ENCODE measurements around the gene UROC1. TPM values are rescaled to one million over a fixed set of nuclear protein-coding genes. Genes with fewer than 3 reads are reported as not detected.

UROC1 gene
- total and polyA plus RNA-seq, 2 of the 4 experiments (the other 2 are of a cell fraction): not detected

DNA sequence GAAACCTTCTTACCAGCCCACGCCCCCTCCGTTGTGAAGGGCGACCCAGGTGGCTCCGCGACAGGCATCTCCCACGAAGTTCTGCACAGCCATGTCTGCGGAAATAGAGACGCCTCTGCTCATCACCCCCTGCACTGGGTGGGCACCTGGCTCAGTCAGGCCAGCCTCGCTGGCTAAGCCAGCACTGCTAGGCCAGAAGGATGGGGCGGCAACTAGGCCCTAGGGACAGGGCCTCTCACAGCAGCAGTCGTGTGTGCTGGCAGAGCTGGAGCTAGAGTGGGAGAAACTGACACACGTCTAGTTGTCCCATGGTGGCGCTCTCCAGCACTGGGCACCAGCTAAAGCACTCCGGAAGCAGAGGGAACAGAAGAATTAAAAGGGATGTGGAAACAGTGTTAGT, 29.4 kb downstream of the UROC1 start:
- Histone ChIP-seq H4K5ac (ENCODE audit: low read depth, low read length) (no peak overlapping the region), H3K14ac (replicated peaks; ENCODE audit: low read depth, low read length) (no peak overlapping the region), H2BK15ac (ENCODE audit: low read depth, low read length) (no peak overlapping the region), H3K23ac (ENCODE audit: low read depth, low read length) (no peak overlapping the region), H4K20me1 (ENCODE audit: insufficient read depth, low read length) (no peaks in the 10 kb centered on the region), H3K27ac (ENCODE audit: insufficient read depth, low read length) (no peak overlapping the region), H2AFZ (replicated peaks; ENCODE audit: low read length, poor library complexity) (no peak overlapping the region), H2AK5ac (ENCODE audit: low read depth, low read length) (no peak overlapping the region), H3K9ac (ENCODE audit: low read depth, low read length) (no peak overlapping the region), H3K56ac (ENCODE audit: extremely low read depth, insufficient read depth, low read length) (no peak overlapping the region), H2BK5ac (ENCODE audit: low read depth, low read length, poor library complexity, severe bottlenecking) (no peak overlapping the region), H3K4me1 (ENCODE audit: control insufficient read depth, insufficient read depth, low read length) (no peaks in the 10 kb centered on the region), H3K4ac (ENCODE audit: low read depth, low read length) (no peak overlapping the region), H3K79me1 (ENCODE audit: low read depth in 1 of 2, low read length in 2 of 2) (no peaks in the 10 kb centered on the region), H3K9me1 (ENCODE audit: insufficient read depth, low read length) (no peaks in the 10 kb centered on the region), H3K36me3 (ENCODE audit: control insufficient read depth, insufficient read depth, low read length) (no peaks in the 10 kb centered on the region), H3K4me2 (ENCODE audit: low read depth, low read length) (no peak overlapping the region), H4K91ac (ENCODE audit: insufficient read depth, low read depth, low read length) (no peak overlapping the region), H2BK20ac (ENCODE audit: low read depth, low read length) (no peak overlapping the region), H3K27me3 (ENCODE audit: control insufficient read depth, insufficient read depth, low read length) (peaks cover 19% of the 10 kb centered on the region; the same call in 1 of the 2 replicates), H2AK9ac (replicated peaks; ENCODE audit: low read depth, low read length, poor library complexity) (no peak overlapping the region), H2BK120ac (ENCODE audit: low read depth, low read length) (no peak overlapping the region), H3K9me3 (ENCODE audit: control insufficient read depth, insufficient read depth, low read length) (no peaks in the 10 kb centered on the region), H3K18ac (ENCODE audit: low read depth, low read length) (no peak overlapping the region), H4K8ac (ENCODE audit: low read depth in 2 of 2, low read length in 2 of 2) (no peak overlapping the region), H3K4me3 (ENCODE audit: insufficient read depth, low read depth, low read length) (no peak overlapping the region)
- intact Hi-C loops (cut with micrococcal nuclease): no loop called here
- WGBS, 2 experiments (ENCODE audit: extremely low coverage in 2 of 2, insufficient read length in 1 of 2): 87% methylated on average over 9 of the region's 14 CpGs; no CpG with 5 or more reads in 1 of the 2 experiments
- no TSS peak for BruUV-seq (replicated peaks)
- TF ChIP-seq POLR2A (IDR thresholded peaks at IDR 0.05; ENCODE audit: low read depth, low read length) (no peak), BHLHE40 (IDR thresholded peaks at IDR 0.05; ENCODE audit: low read depth, low read length) (no peak), SMC3 (IDR thresholded peaks at IDR 0.05; ENCODE audit: low read depth, low read length) (no peak), MAZ (IDR thresholded peaks at IDR 0.05; ENCODE audit: borderline replicate concordance, low read depth, low read length) (no peak)
- TF ChIP-seq, protein P1, sequence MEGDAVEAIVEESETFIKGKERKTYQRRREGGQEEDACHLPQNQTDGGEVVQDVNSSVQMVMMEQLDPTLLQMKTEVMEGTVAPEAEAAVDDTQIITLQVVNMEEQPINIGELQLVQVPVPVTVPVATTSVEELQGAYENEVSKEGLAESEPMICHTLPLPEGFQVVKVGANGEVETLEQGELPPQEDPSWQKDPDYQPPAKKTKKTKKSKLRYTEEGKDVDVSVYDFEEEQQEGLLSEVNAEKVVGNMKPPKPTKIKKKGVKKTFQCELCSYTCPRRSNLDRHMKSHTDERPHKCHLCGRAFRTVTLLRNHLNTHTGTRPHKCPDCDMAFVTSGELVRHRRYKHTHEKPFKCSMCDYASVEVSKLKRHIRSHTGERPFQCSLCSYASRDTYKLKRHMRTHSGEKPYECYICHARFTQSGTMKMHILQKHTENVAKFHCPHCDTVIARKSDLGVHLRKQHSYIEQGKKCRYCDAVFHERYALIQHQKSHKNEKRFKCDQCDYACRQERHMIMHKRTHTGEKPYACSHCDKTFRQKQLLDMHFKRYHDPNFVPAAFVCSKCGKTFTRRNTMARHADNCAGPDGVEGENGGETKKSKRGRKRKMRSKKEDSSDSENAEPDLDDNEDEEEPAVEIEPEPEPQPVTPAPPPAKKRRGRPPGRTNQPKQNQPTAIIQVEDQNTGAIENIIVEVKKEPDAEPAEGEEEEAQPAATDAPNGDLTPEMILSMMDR (conservative IDR thresholded peaks at IDR 0.05; ENCODE audit: low read depth, low read length): no peak
- TF ChIP-seq, protein P2, sequence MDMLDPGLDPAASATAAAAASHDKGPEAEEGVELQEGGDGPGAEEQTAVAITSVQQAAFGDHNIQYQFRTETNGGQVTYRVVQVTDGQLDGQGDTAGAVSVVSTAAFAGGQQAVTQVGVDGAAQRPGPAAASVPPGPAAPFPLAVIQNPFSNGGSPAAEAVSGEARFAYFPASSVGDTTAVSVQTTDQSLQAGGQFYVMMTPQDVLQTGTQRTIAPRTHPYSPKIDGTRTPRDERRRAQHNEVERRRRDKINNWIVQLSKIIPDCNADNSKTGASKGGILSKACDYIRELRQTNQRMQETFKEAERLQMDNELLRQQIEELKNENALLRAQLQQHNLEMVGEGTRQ (IDR thresholded peaks at IDR 0.05; ENCODE audit: low read depth, low read length): no peak
- CTCF ChIA-PET: no interaction called here
- dilution Hi-C loops (cut with HindIII; ENCODE audit: low sequenced_read_pairs, unreplicated experiment): no loop called here
- DNase-seq (no peak), ATAC-seq (ENCODE audit: low read depth) (no peak)
- POLR2A ChIA-PET (ENCODE audit: unreplicated experiment): no interaction called here
- in situ Hi-C loops (cut with MboI; ENCODE audit: low sequenced_read_pairs): no loop called here
